GM20000 (cell line): ENCODE measurements around the gene PAXIP1.
"Not testable (repeated sequence)": the region's sequence is repeated elsewhere in the genome, so short reads cannot be mapped to it uniquely, and the experiment has no call there.

Source experiments
- DNase-seq: peaks from one replicate; pipeline ENCODE4 v3.0.0; 2012; ENCODE audit warnings: low spot score
- TF ChIP-seq, protein P1 (sequence below): IDR thresholded peaks from 2 replicates; pipeline ENCODE4 v1.5.1; 2012; ENCODE audit warnings: mild to moderate bottlenecking, control low read depth; ENCODE audit errors: extremely low read depth, missing control alignments

The PAXIP1 gene, protein sequence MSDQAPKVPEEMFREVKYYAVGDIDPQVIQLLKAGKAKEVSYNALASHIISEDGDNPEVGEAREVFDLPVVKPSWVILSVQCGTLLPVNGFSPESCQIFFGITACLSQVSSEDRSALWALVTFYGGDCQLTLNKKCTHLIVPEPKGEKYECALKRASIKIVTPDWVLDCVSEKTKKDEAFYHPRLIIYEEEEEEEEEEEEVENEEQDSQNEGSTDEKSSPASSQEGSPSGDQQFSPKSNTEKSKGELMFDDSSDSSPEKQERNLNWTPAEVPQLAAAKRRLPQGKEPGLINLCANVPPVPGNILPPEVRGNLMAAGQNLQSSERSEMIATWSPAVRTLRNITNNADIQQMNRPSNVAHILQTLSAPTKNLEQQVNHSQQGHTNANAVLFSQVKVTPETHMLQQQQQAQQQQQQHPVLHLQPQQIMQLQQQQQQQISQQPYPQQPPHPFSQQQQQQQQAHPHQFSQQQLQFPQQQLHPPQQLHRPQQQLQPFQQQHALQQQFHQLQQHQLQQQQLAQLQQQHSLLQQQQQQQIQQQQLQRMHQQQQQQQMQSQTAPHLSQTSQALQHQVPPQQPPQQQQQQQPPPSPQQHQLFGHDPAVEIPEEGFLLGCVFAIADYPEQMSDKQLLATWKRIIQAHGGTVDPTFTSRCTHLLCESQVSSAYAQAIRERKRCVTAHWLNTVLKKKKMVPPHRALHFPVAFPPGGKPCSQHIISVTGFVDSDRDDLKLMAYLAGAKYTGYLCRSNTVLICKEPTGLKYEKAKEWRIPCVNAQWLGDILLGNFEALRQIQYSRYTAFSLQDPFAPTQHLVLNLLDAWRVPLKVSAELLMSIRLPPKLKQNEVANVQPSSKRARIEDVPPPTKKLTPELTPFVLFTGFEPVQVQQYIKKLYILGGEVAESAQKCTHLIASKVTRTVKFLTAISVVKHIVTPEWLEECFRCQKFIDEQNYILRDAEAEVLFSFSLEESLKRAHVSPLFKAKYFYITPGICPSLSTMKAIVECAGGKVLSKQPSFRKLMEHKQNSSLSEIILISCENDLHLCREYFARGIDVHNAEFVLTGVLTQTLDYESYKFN

DNA sequence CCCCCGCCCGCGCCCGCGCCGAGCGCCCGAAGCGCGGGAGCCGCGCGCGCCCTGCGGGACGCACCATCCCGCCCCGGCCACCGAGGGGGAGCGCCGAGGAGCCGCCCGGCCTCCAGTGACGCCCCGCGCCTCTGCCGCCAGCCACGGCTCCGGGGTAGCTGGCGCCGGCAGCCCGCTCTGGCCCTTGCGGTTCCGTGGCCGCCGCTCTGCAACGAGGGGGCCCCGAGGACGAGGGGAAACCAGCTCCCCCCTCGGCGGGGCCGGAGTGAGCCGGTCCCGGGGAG, at the start of gene PAXIP1:
PAXIP1 (minus strand) TSS at position 33 of the 284 bp plus-strand sequence. CDS start 195 bp downstream, outside the sequence.
- peak; percentile 93 for DNase-seq
- TF ChIP-seq, protein P1, sequence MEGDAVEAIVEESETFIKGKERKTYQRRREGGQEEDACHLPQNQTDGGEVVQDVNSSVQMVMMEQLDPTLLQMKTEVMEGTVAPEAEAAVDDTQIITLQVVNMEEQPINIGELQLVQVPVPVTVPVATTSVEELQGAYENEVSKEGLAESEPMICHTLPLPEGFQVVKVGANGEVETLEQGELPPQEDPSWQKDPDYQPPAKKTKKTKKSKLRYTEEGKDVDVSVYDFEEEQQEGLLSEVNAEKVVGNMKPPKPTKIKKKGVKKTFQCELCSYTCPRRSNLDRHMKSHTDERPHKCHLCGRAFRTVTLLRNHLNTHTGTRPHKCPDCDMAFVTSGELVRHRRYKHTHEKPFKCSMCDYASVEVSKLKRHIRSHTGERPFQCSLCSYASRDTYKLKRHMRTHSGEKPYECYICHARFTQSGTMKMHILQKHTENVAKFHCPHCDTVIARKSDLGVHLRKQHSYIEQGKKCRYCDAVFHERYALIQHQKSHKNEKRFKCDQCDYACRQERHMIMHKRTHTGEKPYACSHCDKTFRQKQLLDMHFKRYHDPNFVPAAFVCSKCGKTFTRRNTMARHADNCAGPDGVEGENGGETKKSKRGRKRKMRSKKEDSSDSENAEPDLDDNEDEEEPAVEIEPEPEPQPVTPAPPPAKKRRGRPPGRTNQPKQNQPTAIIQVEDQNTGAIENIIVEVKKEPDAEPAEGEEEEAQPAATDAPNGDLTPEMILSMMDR, result no peak

DNA sequence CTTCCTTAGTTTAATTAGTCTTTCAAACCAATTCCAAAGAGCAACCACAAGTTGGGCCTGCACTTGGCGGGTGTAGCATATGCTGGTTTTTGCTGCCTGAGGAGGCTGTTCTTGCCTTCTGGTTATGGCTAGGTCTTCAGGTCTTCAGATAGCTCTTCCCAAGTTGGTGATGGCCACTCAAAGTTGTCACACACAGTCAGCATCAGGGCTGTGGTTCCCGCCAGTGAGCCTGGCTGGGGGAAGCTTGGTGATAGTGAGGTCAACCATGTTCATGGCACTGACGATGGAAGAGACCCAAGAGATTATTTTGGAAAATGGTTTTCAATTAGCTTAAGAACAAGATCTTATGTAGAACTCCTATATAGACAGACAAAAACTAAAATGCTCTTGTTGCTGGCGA, 48.4 kb upstream of the PAXIP1 start:
- TF ChIP-seq, protein P1, result no peak
- no peak for DNase-seq

DNA sequence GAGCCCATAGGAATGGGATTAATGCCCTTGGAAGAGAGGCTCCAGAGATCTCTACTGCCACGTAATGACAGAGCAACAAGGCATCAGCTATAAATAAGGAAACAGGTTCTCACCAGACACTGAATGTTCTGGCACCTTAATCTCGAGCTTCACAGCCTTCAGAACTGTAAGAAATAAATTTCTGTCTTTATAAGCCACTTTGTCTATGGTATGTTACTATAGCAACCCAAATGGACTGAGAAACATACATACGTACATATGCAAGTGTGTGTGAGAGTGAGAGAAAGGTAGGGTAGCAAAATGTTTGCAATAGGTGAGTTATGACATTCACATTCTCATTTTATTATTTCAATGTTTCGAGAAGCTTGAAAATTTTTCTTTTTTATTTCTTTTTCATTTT, 45.1 kb upstream of the PAXIP1 start:
- DNase-seq, result no peak
- TF ChIP-seq, protein P1, result no peak

DNA sequence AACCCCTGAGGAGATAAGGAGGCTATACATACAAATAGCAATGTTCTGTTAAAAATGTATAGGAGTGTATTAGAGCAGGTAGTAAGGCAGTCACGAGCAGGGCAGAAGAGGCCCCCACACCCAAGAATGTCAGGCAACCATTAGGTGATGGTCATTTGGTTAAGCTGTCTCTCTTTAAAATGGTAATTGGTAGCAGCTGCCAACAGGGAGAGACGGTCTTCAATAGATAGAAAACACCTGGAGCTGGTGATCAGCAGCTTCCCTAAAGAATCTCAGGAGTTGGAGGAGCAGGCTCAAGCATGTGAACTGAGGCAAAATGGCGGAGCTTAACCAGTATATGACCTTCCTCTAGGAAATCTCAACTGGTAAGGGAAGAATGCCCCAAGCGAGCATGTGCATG, 40.8 kb upstream of the PAXIP1 start:
- TF ChIP-seq, protein P1, result no peak
- DNase-seq, result no peak

DNA sequence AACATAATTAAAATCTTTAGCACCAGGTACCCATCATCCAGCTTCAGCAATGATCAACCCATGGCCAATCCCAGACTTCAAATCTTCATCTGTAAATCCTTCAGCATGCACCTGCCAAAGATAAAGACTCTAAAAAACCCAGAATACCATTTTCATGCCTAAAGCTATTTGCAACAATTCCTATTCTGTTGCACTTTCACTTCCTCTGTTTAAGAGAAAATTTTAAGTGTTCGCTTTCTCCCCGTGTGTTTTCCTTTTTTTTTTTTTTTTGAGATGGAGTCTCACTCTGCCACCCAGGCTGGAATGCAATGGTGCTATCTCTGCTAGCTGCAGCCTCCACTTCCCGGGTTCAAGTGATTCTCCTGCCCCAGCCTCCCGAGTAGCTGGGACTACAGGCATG, 35.4 kb upstream of the PAXIP1 start:
- no peak for DNase-seq
- TF ChIP-seq, protein P1, result no peak

DNA sequence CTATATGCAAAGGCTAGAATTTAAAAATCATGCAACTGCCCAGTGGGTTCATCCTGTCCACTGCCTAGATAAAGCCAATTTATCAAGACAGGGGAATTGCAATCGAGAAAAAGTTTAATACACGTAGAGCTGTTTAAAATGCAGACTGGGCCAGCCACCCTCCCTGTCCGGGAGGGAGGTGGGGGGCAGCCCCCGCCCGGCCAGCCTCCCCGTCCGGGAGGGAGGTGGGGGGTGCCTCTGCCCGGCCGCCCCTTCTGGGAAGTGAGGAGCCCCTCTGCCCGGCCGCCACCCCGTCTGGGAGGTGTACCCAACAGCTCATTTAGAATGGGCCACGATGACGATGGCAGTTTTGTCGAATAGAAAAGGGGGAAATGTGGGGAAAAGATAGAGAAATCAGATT, 31.6 kb upstream of the PAXIP1 start:
- not testable (repeated sequence) for DNase-seq

DNA sequence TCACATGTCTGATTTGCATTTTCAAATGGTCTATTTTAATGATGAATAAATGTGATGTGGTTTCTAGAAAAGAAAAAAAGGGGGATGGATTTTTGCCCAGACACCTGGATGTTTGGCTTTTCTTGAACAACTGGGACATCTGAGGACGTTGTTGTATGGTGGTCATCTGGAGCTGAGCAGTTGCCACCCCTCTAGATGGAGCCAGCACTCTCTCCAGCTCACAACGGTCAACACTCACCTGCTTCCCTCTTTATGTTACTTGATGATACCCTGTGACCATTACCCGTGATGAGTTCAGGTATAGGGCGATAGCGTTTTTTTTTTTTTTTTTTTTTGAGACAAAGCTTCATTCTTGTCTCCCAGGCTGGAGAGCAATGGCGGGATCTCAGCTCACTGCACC, 30.1 kb upstream of the PAXIP1 start:
- DNase-seq, result no peak
- TF ChIP-seq, protein P1, result no peak
